Activated CD4-positive, alpha-beta memory T cell treated with anti-CD3 and anti-CD28 coated beads, Interleukin-2, amount 10 ng/mL, durations not matched to agents 7 days and 5 days (primary cell): ENCODE measurements around the gene PACS1. TPM values are rescaled to one million over a fixed set of nuclear protein-coding genes. Genes with fewer than 3 reads are reported as not detected.
A peak's percentile ranks its signal among the peaks of the same experiment; 100 is the strongest.

Experiments used
- CTCF ChIA-PET: fragments of 350-600 bp; sonication (Branson Sonifier 250); formaldehyde crosslinking; loops from one replicate; lab custom pipeline; 2021; ENCODE audit warnings: antibody characterized with exemption, inconsistent platforms; lab: Charles Lee
- POLR2A ChIA-PET: fragments of 350-600 bp; sonication (Branson Sonifier 250); formaldehyde crosslinking; loops from one replicate; lab custom pipeline; 2021; ENCODE audit warnings: antibody characterized with exemption; lab: Charles Lee
- DNase-seq: peaks from one replicate; pipeline ENCODE4 v3.0.0-alpha.2; 2020
- H3K27ac Mint-ChIP-seq: one replicate; pipeline ENCODE4 v1.8.0; 2021; ENCODE audit warnings: mild to moderate bottlenecking, mixed read lengths
- H3K27me3 Mint-ChIP-seq: one replicate; pipeline ENCODE4 v1.8.0; 2021; ENCODE audit warnings: mixed read lengths
- H3K36me3 Mint-ChIP-seq: one replicate; pipeline ENCODE4 v1.8.0; 2021; ENCODE audit warnings: low read depth, mixed read lengths
- H3K4me1 Mint-ChIP-seq: one replicate; pipeline ENCODE4 v1.8.0; 2021; ENCODE audit warnings: mixed read lengths
- H3K4me3 Mint-ChIP-seq: one replicate; pipeline ENCODE4 v1.8.0; 2021; ENCODE audit warnings: mild to moderate bottlenecking, mixed read lengths
- H3K9me3 Mint-ChIP-seq: one replicate; pipeline ENCODE4 v1.8.0; 2021; ENCODE audit warnings: mixed read lengths
- total RNA-seq, 2 experiments: library from RNA; stranded (reverse); gene quantifications; one replicate each; pipeline ENCODE4 v1.2.3, GENCODE V29; 2021

Gene PACS1
- total RNA-seq, 2 experiments from 2014 or later: 86.4 to 95.0 TPM

DNA sequence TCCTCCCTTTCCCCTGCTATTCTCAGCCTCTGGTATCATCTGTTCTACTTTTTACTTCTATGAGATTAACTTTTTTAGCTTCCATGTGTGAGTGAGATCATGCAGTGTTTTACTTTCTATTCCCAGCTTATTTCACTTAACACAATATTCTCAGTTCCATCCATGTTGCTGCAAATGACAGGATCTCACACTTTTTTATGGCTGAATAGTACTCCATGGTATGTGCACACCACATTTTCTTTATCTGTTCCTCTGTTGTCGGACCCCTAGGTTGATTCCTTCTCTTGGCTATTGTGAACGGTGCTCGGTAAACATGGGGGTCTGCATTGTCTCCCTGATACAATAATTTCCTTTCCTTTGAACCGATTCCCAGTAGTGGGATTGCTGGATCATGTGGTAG is 117.4 kb downstream of the PACS1 start:
- ChIA-PET POLR2A (no interaction called here), CTCF (no interaction called here)
- Mint-ChIP-seq H3K27ac (no peak overlapping the region), H3K9me3 (no peaks in the 10 kb centered on the region), H3K27me3 (no peaks in the 10 kb centered on the region), H3K4me1 (peaks cover 4% of the 10 kb centered on the region), H3K4me3 (no peak overlapping the region), H3K36me3 (peaks cover 5% of the 10 kb centered on the region)
- no peak for DNase-seq

DNA sequence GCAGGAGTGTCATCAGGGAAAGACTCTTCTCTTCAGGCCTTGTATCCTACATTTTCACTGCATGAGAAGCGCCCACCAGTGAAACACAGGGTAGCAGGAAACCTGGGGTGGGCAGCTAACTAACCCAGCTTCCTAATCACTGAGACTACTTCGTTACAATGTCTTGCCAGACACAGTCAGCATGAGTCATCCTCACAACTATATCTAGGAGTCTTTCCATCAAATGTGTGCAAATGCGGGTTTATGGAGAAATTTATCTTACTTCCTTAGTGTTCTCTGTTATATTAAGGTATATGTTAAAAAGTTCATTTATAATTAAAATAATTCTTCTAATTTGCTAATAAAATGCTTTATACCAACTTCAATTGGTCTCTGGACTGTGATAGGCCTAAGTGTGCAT is 118.5 kb downstream of the PACS1 start:
- peaks cover 4% of the 10 kb centered on the region for H3K4me1 Mint-ChIP-seq
- CTCF ChIA-PET: no interaction called here

DNA sequence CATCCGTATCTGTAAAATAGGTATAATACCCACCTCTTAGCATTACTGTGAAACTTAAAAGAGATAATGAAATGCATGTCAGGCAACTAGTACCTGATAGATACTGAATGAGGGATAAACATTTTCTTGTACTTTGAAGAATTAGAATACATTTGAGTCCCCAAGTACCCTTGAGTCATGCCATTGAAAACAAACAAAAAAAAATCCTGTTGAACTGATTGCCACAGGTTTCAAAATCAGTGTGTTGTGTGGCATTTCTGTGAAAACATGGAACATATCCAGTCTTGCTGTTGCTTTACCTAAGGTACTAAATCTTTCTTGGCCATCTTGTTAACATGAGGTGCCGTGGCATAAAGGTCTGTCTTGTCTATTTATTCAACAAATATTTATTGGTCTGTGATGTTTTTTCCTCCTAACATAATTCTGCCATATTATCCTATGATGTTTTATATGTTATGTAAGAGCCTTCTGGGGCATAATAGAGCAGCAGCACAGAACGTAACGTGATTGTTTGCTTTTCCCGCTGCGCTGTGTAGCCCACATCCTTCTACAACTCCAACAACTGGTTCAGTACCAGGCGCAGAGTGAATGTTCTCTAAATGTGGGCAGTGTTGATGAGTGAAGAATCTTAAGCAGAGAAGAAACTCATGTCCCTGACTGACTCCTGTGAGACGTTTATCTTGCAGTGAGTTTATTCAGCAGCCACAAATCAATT is 119.1 kb downstream of the PACS1 start:
- ChIA-PET CTCF (no interaction called here), POLR2A (no interaction called here)
- H3K4me1 Mint-ChIP-seq: peaks cover 4% of the 10 kb centered on the region
- H3K27ac Mint-ChIP-seq: no peak overlapping the region
- no peaks in the 10 kb centered on the region for H3K9me3 Mint-ChIP-seq
- no peak overlapping the region for H3K4me3 Mint-ChIP-seq
- DNase-seq: no peak
- no peaks in the 10 kb centered on the region for H3K27me3 Mint-ChIP-seq
- H3K36me3 Mint-ChIP-seq: peaks cover 10% of the 10 kb centered on the region

More for the DNA sequence above, 118.5 kb downstream of the PACS1 start:
- Mint-ChIP-seq H3K27ac (no peak overlapping the region), H3K4me3 (no peak overlapping the region), H3K36me3 (peaks cover 9% of the 10 kb centered on the region), H3K9me3 (no peaks in the 10 kb centered on the region), H3K27me3 (no peaks in the 10 kb centered on the region)
- POLR2A ChIA-PET: no interaction called here
- no peak for DNase-seq

DNA sequence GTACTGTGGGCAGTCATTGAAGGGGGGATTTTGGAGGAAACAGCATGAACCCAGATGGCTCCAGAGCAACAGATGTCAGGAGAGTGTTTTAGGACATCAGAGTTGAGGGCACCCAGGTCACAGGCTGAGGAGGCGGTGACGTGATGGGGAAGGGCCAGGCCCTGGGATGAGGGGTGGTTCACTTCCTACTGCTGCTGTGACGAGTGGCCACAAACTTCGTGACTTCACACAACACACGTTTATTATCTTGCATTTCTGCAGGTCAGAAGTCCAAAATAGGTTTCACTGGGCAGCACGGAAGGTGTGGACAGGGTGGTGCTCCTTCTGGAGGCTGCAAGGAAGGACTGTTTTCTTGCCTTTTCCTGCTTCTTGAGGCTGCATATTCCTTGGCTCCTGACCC is 120.7 kb downstream of the PACS1 start:
- peaks cover 12% of the 10 kb centered on the region for H3K36me3 Mint-ChIP-seq
- no peak for DNase-seq
- no peak overlapping the region for H3K27ac Mint-ChIP-seq
- POLR2A ChIA-PET: interaction anchor here (0.7 kb wide), 1 partner anchor 290 kb away, joined by 3 read pairs; the partner anchor contains the start of gene DPP3
- CTCF ChIA-PET: no interaction called here
- H3K27me3 Mint-ChIP-seq: no peaks in the 10 kb centered on the region
- H3K9me3 Mint-ChIP-seq: no peaks in the 10 kb centered on the region
- peaks cover 4% of the 10 kb centered on the region for H3K4me1 Mint-ChIP-seq
- H3K4me3 Mint-ChIP-seq: no peak overlapping the region

DNA sequence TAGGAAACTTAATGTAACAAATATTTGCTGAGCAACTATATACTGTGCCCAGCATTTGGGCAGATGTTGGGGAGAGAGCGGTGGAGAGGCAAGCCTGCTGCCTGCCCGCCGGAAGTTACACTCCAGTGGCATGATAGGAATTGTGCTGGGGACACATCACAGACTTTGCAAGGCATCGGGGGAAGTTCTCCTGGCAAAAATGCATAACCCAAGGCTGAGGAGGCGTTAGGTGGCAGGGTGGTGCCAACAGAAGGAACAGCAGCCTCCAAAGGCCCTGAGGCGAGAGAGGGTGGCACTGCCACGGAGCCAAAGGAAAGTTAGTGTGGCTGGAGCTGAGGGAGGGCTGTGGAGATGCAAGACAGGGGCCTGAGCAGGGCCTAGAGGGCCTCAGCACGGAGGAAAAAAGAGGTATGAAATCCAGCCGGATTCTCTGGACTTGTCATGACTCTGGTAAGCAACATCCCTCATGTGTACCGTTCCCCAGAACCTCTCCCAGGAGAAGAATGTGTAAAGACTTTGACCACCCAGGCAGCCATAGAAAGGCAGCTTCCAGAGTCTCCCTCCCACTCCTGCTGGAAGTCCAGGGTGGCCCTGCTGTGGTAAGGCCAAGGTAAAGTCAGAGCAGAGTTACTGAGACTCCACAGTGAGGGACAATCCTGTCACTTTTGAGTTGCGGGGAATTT is 122.2 kb downstream of the PACS1 start:
- no peak overlapping the region for H3K4me3 Mint-ChIP-seq
- H3K9me3 Mint-ChIP-seq: no peaks in the 10 kb centered on the region
- no peak for DNase-seq
- H3K36me3 Mint-ChIP-seq: peaks cover 11% of the 10 kb centered on the region
- no peak overlapping the region for H3K27ac Mint-ChIP-seq
- H3K4me1 Mint-ChIP-seq: peaks cover 4% of the 10 kb centered on the region
- CTCF ChIA-PET: no interaction called here
- POLR2A ChIA-PET: no interaction called here
- H3K27me3 Mint-ChIP-seq: no peaks in the 10 kb centered on the region

DNA sequence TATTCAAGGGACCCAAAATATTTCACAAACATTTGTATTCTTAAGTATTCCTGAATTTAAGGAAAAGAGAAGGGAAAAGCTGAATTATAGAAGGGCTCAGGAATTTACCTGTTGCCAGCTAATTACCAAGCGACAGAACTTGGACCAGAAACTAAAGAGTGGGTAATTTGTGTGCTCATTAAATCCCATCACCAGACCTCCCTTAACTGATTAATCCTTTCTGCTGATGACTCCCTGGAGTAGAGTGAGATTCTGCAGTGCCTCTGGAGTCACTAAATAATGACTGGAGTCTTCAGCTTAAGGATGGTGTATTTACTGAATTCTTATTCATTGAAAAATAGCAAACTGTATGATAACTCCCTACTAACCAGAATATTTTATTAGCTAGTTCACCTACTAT is 124.3 kb downstream of the PACS1 start:
- ChIA-PET POLR2A (no interaction called here), CTCF (interaction anchor here (1.2 to 1.4 kb wide), 2 partner anchors 28 to 150 kb away, joined by 3 to 4 read pairs; no protein-coding TSS in a partner anchor)
- Mint-ChIP-seq H3K36me3 (peaks cover 22% of the 10 kb centered on the region), H3K9me3 (peaks cover 5% of the 10 kb centered on the region), H3K4me3 (no peak overlapping the region), H3K27ac (no peak overlapping the region), H3K4me1 (no peaks in the 10 kb centered on the region), H3K27me3 (no peaks in the 10 kb centered on the region)
- no peak for DNase-seq

DNA sequence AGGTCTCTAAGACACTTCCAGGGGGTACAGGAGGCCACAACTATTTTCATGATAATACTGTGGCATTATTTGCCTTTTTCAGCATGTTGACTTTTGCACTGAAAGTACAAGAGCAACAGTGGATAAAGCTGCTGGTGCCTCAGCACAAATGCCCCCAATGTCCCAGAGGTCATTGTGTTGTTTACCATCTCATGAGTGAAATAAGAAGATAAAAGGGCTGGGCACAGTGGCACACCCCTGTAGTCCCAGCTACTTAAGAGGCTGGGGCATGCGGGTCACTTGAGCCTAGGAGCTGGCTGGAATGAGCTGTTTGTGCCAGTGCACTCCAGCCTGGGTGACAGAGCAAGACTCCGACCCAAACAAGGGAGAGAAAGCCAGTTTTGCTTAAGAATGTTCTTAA is 125.8 kb downstream of the PACS1 start:
- ChIA-PET POLR2A (no interaction called here), CTCF (interaction anchor here (1.0 to 1.2 kb wide), 2 partner anchors 24 to 174 kb away, joined by 4 to 5 read pairs; no protein-coding TSS in a partner anchor)
- no peak overlapping the region for H3K27ac Mint-ChIP-seq
- no peaks in the 10 kb centered on the region for H3K27me3 Mint-ChIP-seq
- H3K9me3 Mint-ChIP-seq: peaks cover 12% of the 10 kb centered on the region
- no peak for DNase-seq
- H3K4me3 Mint-ChIP-seq: no peak overlapping the region
- no peaks in the 10 kb centered on the region for H3K4me1 Mint-ChIP-seq
- peaks cover 29% of the 10 kb centered on the region for H3K36me3 Mint-ChIP-seq

DNA sequence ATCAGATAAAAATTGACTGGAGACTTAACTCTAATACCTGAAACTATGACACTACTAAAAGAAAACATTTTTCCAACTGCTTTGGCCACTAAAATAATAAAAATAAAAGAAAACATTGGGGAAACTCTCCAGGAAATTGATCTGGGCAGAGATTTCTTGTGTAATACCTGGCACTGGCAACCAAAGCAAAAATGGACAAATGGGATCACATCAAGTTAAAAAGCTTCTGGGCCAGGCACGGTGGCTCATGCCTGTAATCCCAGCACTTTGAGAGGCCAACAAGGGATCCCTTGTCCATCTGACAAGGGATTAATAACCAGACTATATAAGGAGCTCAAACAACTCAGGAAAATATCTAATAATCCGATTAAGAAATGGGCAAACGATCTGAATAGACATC is 133.8 kb downstream of the PACS1 start:
- DNase-seq: no peak
- Mint-ChIP-seq H3K27me3 (no peaks in the 10 kb centered on the region), H3K36me3 (peaks cover 22% of the 10 kb centered on the region), H3K4me3 (no peak overlapping the region), H3K27ac (no peak overlapping the region), H3K9me3 (peaks cover 24% of the 10 kb centered on the region), H3K4me1 (no peaks in the 10 kb centered on the region)
- CTCF ChIA-PET: no interaction called here
- POLR2A ChIA-PET: no interaction called here

DNA sequence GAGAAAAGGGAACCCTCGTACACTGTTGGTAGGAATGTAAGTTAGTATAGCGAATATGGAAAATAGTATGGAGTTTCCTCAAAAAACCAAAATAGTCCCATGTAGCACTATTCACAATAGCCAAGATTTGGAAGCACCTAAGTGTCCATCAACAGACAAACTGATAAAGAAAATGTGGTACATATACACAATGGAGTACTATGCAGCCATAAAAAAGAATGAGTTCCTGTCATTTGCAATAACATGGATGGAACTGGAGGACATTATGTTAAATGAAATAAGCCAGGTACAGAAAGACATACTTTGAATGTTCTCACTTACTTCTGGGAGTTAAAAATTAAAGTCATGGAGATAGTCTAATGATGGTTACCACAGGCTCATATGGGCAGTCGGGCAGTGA is 134.3 kb downstream of the PACS1 start:
- ChIA-PET POLR2A (no interaction called here), CTCF (no interaction called here)
- H3K4me3 Mint-ChIP-seq: no peak overlapping the region
- no peak for DNase-seq
- H3K36me3 Mint-ChIP-seq: peaks cover 20% of the 10 kb centered on the region
- peaks cover 22% of the 10 kb centered on the region for H3K9me3 Mint-ChIP-seq
- H3K27ac Mint-ChIP-seq: no peak overlapping the region
- no peaks in the 10 kb centered on the region for H3K27me3 Mint-ChIP-seq
- H3K4me1 Mint-ChIP-seq: peaks cover 1% of the 10 kb centered on the region

DNA sequence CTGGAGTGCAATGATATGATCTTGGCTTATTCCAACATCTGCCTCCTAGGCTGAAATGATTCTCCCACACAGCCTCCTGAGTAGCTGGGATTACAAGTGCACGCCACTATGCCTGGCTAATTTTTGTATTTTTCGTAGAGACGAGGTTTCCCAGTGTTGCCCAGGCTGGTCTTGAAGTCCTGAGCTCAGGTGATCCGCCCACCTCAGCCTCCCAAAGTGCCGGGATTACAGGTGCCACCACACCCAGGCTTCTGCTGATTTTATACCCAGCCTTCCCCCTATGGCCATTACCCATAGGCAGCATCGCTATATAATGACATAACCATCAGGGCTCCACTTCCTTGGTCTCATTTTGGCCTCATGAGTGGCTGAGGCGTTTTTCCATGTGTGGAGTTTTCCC is 137.7 kb downstream of the PACS1 start:
- Mint-ChIP-seq H3K27me3 (no peaks in the 10 kb centered on the region), H3K4me1 (peaks cover 1% of the 10 kb centered on the region), H3K36me3 (peaks cover 10% of the 10 kb centered on the region), H3K9me3 (peaks cover 5% of the 10 kb centered on the region), H3K27ac (no peak overlapping the region), H3K4me3 (no peak overlapping the region)
- ChIA-PET POLR2A (no interaction called here), CTCF (interaction anchor here (0.6 kb wide), 1 partner anchor 315 kb away, joined by 4 read pairs; no protein-coding TSS in a partner anchor)
- no peak for DNase-seq

DNA sequence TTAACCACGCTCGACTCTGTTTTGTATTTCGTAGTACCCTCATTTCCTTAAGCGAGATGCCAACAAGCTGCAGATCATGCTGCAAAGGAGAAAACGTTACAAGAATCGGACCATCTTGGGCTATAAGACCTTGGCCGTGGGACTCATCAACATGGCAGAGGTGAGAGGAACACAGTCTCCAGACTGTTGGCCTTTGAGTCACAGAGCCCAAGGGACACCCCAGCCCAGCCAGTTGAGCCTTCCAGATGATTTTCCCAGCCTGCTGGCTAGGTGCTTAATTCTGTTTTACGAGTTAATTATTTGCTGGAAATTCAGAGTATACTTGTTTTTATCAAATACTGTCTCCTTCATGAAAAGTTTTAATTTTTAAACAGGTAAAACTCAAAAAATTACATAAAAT is 141.0 kb downstream of the PACS1 start:
- H3K36me3 Mint-ChIP-seq: peaks cover 15% of the 10 kb centered on the region
- CTCF ChIA-PET: no interaction called here
- H3K9me3 Mint-ChIP-seq: no peaks in the 10 kb centered on the region
- no peak for DNase-seq
- no peak overlapping the region for H3K27ac Mint-ChIP-seq
- POLR2A ChIA-PET: no interaction called here
- no peak overlapping the region for H3K4me3 Mint-ChIP-seq
- H3K27me3 Mint-ChIP-seq: no peaks in the 10 kb centered on the region
- peaks cover 1% of the 10 kb centered on the region for H3K4me1 Mint-ChIP-seq

DNA sequence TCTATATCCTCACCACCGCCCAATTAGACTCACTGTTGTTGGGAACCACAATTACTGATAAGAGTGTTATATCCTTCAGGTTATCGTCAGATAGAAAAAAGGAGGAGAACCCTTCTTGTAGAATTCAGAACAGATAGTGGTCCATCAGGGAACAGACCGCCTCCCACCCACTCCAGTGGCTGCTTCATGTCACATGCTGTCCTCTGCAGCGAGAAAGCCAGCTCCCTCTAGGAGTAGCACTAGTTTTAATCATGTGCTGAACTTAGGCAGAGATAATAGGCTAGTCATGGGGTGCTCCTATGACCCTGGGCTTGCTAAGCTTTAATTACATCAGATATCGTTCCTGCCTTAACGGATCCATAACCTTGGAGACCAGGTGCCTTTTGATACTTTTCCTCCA is 146.8 kb downstream of the PACS1 start:
- peaks cover 24% of the 10 kb centered on the region for H3K36me3 Mint-ChIP-seq
- CTCF ChIA-PET: interaction anchor here (0.9 kb wide), 1 partner anchor 9 kb away, joined by 4 read pairs; no protein-coding TSS in a partner anchor
- no peak for DNase-seq
- H3K4me3 Mint-ChIP-seq: no peak overlapping the region
- no peaks in the 10 kb centered on the region for H3K27me3 Mint-ChIP-seq
- H3K4me1 Mint-ChIP-seq: peaks cover 8% of the 10 kb centered on the region
- POLR2A ChIA-PET: no interaction called here
- H3K9me3 Mint-ChIP-seq: no peaks in the 10 kb centered on the region
- no peak overlapping the region for H3K27ac Mint-ChIP-seq

DNA sequence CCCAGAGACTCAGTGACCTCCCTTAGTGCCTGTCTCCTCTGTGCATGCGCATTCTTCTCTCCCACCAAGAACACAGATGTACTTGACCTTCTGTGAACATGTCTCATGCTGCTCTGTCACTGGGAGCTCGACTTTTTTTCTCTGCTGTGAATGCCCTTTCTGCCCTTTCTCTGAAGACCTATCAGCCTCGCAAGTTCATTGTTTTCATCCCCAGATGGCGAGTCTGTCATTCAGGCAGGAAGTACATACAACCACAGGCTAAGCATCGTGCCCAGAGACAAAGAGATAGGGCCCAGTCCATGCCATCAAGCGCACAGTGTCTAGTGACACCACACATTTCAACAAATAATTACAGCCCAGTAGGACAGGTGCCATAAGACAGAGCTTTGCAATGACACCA is 148.0 kb downstream of the PACS1 start:
- CTCF ChIA-PET: interaction anchor here (0.9 kb wide), 1 partner anchor 8 kb away, joined by 4 read pairs; no protein-coding TSS in a partner anchor

More for the DNA sequence above, 148.0 kb downstream of the PACS1 start:
- no peak for DNase-seq
- Mint-ChIP-seq H3K27ac (peak overlapping the region; percentile 29), H3K4me1 (peaks cover 17% of the 10 kb centered on the region), H3K36me3 (peaks cover 27% of the 10 kb centered on the region), H3K4me3 (no peak overlapping the region), H3K27me3 (no peaks in the 10 kb centered on the region), H3K9me3 (no peaks in the 10 kb centered on the region)
- POLR2A ChIA-PET: interaction anchor here (1.3 kb wide), 1 partner anchor 53 kb away, joined by 3 read pairs; no protein-coding TSS in a partner anchor
